ENCODE data around the gene ATRNL1.

DNA sequence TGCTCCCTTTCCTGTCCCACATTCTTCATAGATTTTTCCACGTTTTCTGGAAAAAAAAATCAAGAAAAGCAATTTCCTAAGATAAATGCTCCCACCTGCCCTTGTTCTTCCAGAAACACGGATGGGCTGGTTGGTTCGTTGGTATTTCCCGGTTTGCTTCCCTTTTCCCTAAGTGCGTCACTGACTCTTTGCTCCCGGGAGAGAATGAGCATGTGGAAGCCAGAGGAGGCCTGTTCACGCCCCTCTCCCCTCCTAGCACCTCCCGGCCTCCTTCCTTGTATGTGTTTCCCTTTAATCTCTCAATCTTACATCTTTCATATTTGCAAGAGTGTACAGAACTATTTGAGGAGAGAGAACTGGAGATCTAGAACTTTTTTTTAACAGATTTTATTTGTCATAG is 737.9 kb downstream of the ATRNL1 start:
- TF ChIP-seq POLR2AphosphoS5 (IDR thresholded peaks at IDR 0.05; ENCODE audit: insufficient read depth in 1 of 2, low read depth in 1 of 2) = no peak
- TF ChIP-seq, protein P1, sequence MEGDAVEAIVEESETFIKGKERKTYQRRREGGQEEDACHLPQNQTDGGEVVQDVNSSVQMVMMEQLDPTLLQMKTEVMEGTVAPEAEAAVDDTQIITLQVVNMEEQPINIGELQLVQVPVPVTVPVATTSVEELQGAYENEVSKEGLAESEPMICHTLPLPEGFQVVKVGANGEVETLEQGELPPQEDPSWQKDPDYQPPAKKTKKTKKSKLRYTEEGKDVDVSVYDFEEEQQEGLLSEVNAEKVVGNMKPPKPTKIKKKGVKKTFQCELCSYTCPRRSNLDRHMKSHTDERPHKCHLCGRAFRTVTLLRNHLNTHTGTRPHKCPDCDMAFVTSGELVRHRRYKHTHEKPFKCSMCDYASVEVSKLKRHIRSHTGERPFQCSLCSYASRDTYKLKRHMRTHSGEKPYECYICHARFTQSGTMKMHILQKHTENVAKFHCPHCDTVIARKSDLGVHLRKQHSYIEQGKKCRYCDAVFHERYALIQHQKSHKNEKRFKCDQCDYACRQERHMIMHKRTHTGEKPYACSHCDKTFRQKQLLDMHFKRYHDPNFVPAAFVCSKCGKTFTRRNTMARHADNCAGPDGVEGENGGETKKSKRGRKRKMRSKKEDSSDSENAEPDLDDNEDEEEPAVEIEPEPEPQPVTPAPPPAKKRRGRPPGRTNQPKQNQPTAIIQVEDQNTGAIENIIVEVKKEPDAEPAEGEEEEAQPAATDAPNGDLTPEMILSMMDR (IDR thresholded peaks at IDR 0.05) = no peak
